Cardiac muscle cell (in vitro differentiated cells and primary cell): ENCODE measurements around the gene ANKRD63. TPM values are rescaled to one million over a fixed set of nuclear protein-coding genes. Genes with fewer than 3 reads are reported as not detected.
A peak's percentile ranks its signal among the peaks of the same experiment; 100 is the strongest.

Experiments used
- DNase-seq, 2 donors: peaks; one replicate each; pipeline versions ENCODE4 v3.0.0 to v3.0.0-alpha.2; 2010 to 2017; ENCODE audit warnings: low read depth in 1 of 2, low spot score in 1 of 2
- H3K27ac ChIP-seq: fragments of 200-600 bp; sonication (generic); 2 replicates; pipeline ENCODE4 v1.5.1; 2016
- H3K27me3 ChIP-seq: fragments of 200-600 bp; sonication (generic); 2 replicates; pipeline ENCODE4 v1.6.0; 2016; ENCODE audit warnings: control low read depth
- H3K36me3 ChIP-seq: fragments of 200-600 bp; sonication (generic); 2 replicates; pipeline ENCODE4 v1.5.1; 2016; ENCODE audit warnings: control low read depth
- H3K4me1 ChIP-seq: fragments of 200-600 bp; sonication (generic); 2 replicates; pipeline ENCODE4 v1.8.1; 2017; ENCODE audit warnings: low read depth, mild to moderate bottlenecking, mixed run types
- H3K4me3 ChIP-seq: fragments of 200-600 bp; sonication (generic); 2 replicates; pipeline ENCODE4 v1.5.1; 2016; ENCODE audit warnings: mild to moderate bottlenecking
- H3K9me3 ChIP-seq: fragments of 200-600 bp; sonication (generic); 2 replicates; pipeline ENCODE4 v1.5.1; 2017; ENCODE audit warnings: low read depth, mild to moderate bottlenecking, control low read depth
- CTCF ChIP-seq: IDR thresholded peaks from 2 replicates; pipeline ENCODE4 v1.5.1; 2012; ENCODE audit warnings: low read depth, mild to moderate bottlenecking, low read length
- polyA plus RNA-seq: library from polyadenylated mRNA; unstranded; fragments of >200 nt; fragmentation: Nextera tagmentation; extraction: Ambion mirVana; gene quantifications from 2 replicates; pipeline ENCODE4 v1.2.1, GENCODE V29; 2016
- total RNA-seq: library from RNA; depleted of rRNA; stranded (reverse); fragments of >200 nt; gene quantifications from 2 replicates; pipeline ENCODE4 v1.2.3, GENCODE V29; 2016

The ANKRD63 gene
- total and polyA plus RNA-seq, 2 experiments from 2014 or later: 13.7 to 104 TPM

GRCh38 chr15:40287505-40287904 is 4.6 kb upstream of the ANKRD63 start:
- Histone ChIP-seq H3K36me3 (no peaks in the 10 kb centered on the region), H3K27ac (no peak overlapping the region), H3K9me3 (no peaks in the 10 kb centered on the region), H3K27me3 (peaks cover 29% of the 10 kb centered on the region), H3K4me1 (peaks cover 29% of the 10 kb centered on the region), H3K4me3 (no peak overlapping the region)
- DNase-seq: no peak
- TF ChIP-seq CTCF: no peak

GRCh38 chr15:40286794-40287193 is 3.9 kb upstream of the ANKRD63 start:
- no peak for DNase-seq
- H3K27me3 ChIP-seq: peaks cover 31% of the 10 kb centered on the region
- H3K4me1 ChIP-seq: peaks cover 26% of the 10 kb centered on the region

GRCh38 chr15:40286061-40286532 is 3.2 kb upstream of the ANKRD63 start:
- no peak overlapping the region for H3K4me3 ChIP-seq
- peaks cover 36% of the 10 kb centered on the region for H3K27me3 ChIP-seq
- no peak for TF ChIP-seq CTCF
- peak in 1 of 2 donors; percentile 59 for DNase-seq
- peaks cover 25% of the 10 kb centered on the region for H3K4me1 ChIP-seq
- H3K9me3 ChIP-seq: no peaks in the 10 kb centered on the region
- H3K36me3 ChIP-seq: no peaks in the 10 kb centered on the region
- H3K27ac ChIP-seq: peak overlapping the region; percentile 90

More at GRCh38 chr15:40286794-40287193, 3.9 kb upstream of the ANKRD63 start:
- no peak overlapping the region for H3K4me3 ChIP-seq
- H3K27ac ChIP-seq: peak overlapping the region; percentile 24
- no peak for TF ChIP-seq CTCF
- no peaks in the 10 kb centered on the region for H3K36me3 ChIP-seq
- H3K9me3 ChIP-seq: no peaks in the 10 kb centered on the region

- Histone ChIP-seq H3K4me3 (no peak overlapping the region), H3K4me1 (peaks cover 30% of the 10 kb centered on the region), H3K9me3 (no peaks in the 10 kb centered on the region), H3K36me3 (no peaks in the 10 kb centered on the region), H3K27me3 (peaks cover 40% of the 10 kb centered on the region), H3K27ac (peak overlapping the region; percentile 90)
- no peak for DNase-seq
- no peak for TF ChIP-seq CTCF
These were observed 2.7 kb upstream of the ANKRD63 start for GRCh38 chr15:40285554-40286011.

- peak; percentile 18 to 61 for DNase-seq
- Histone ChIP-seq H3K4me3 (no peak overlapping the region), H3K4me1 (peaks cover 35% of the 10 kb centered on the region), H3K27ac (peak overlapping the region; percentile 90), H3K36me3 (no peaks in the 10 kb centered on the region), H3K27me3 (peaks cover 39% of the 10 kb centered on the region), H3K9me3 (no peaks in the 10 kb centered on the region)
- TF ChIP-seq CTCF: no peak
These were observed 2.3 kb upstream of the ANKRD63 start for GRCh38 chr15:40285151-40285550.
